GM12878 (cell line): ENCODE measurements around the gene TRIM62. TPM values are rescaled to one million over a fixed set of nuclear protein-coding genes. Genes with fewer than 3 reads are reported as not detected.

ENCODE experiments used
- CREM ChIP-seq: IDR thresholded peaks from 2 replicates; pipeline ENCODE4 v1.6.1; 2014; ENCODE audit warnings: antibody characterized with exemption, low read depth
- EGR1 ChIP-seq, 2 experiments: IDR thresholded peaks; 1 replicate in 1 of 2; 2 replicates in 1 of 2; pipeline ENCODE4 v1.6.1; 2011 to 2012; ENCODE audit warnings: low read depth in 2 of 2, low read length in 2 of 2, borderline replicate concordance in 1 of 2, mild to moderate bottlenecking in 1 of 2, moderate library complexity in 1 of 2
- HCFC1 ChIP-seq: fragments of 150-350 bp; IDR thresholded peaks from 2 replicates; pipeline ENCODE4 v1.6.1; 2014; ENCODE audit warnings: low read length
- JUNB ChIP-seq: IDR thresholded peaks from 2 replicates; pipeline ENCODE4 v1.6.1; 2016; ENCODE audit warnings: antibody characterized with exemption, mild to moderate bottlenecking
- MEF2B ChIP-seq: fragments of 450-650 bp; IDR thresholded peaks from 2 replicates; pipeline ENCODE4 v1.6.1; 2018; ENCODE audit warnings: mild to moderate bottlenecking, moderate library complexity; ENCODE audit not compliant: partially characterized antibody, poor library complexity, severe bottlenecking
- MTA3 ChIP-seq: IDR thresholded peaks from 2 replicates; pipeline ENCODE4 v1.6.1; 2012; ENCODE audit warnings: low read length, inconsistent platforms, borderline replicate concordance
- MYB ChIP-seq: fragments of 150-350 bp; IDR thresholded peaks from 2 replicates; pipeline ENCODE4 v1.6.1; 2014; ENCODE audit warnings: mild to moderate bottlenecking, low read depth, low read length, borderline replicate concordance
- NR2F1 ChIP-seq: fragments of 450-650 bp; conservative IDR thresholded peaks from 2 replicates; pipeline ENCODE4 v1.6.1; 2017; ENCODE audit warnings: mild to moderate bottlenecking
- SIX5 ChIP-seq: IDR thresholded peaks from 2 replicates; pipeline ENCODE4 v1.6.1; 2011; ENCODE audit warnings: mild to moderate bottlenecking, low read depth, low read length, moderate library complexity; ENCODE audit not compliant: severe bottlenecking
- SREBF1 ChIP-seq: IDR thresholded peaks from 2 replicates; pipeline ENCODE4 v1.6.1; 2012; ENCODE audit warnings: mild to moderate bottlenecking, low read length
- TBL1XR1 ChIP-seq: IDR thresholded peaks from 2 replicates; pipeline ENCODE4 v1.6.1; 2012; ENCODE audit warnings: low read depth, low read length, improper control_type of control experiment
- ZNF207 ChIP-seq: fragments of 450-650 bp; IDR thresholded peaks from 2 replicates; pipeline ENCODE4 v1.6.1; 2014; ENCODE audit warnings: antibody characterized with exemption, mild to moderate bottlenecking, borderline replicate concordance
- ZNF217 ChIP-seq: fragments of 450-650 bp; IDR thresholded peaks from 2 replicates; pipeline ENCODE4 v1.6.1; 2017; ENCODE audit warnings: antibody characterized with exemption, mild to moderate bottlenecking
- ZNF24 ChIP-seq: fragments of 450-650 bp; IDR thresholded peaks from 2 replicates; pipeline ENCODE4 v1.6.1; 2017; ENCODE audit warnings: antibody characterized with exemption, mild to moderate bottlenecking
- ZNF622 ChIP-seq: fragments of 450-650 bp; IDR thresholded peaks from 2 replicates; pipeline ENCODE4 v1.6.1; 2017; ENCODE audit warnings: mild to moderate bottlenecking, inconsistent platforms
- ZSCAN29 ChIP-seq: fragments of 450-650 bp; IDR thresholded peaks from 2 replicates; pipeline ENCODE4 v1.6.1; 2017; ENCODE audit warnings: mild to moderate bottlenecking, moderate library complexity
- ZZZ3 ChIP-seq: IDR thresholded peaks from 2 replicates; pipeline ENCODE4 v1.6.1; 2011; ENCODE audit warnings: low read depth; ENCODE audit not compliant: control insufficient read depth, insufficient read length
- polyA plus RNA-seq, 11 experiments: library from polyadenylated mRNA; depleted of rRNA in 4 of 11; unstranded in 6 of 11; stranded (reverse) in 5 of 11; fragments of >200 nt; fragmentation: Nextera tagmentation in 4 of 11; fragmentation: Illumina TruSeq in 1 of 11; extraction: Ambion mirVana in 4 of 11; extraction: Trizol in 1 of 11; gene quantifications; 1 replicate in 1 of 11; 2 replicates in 10 of 11; pipeline versions ENCODE4 v1.2.1 to v1.2.3, GENCODE V29; 2011 to 2016; ENCODE audit warnings: inconsistent platforms in 2 of 11, missing spikeins in 2 of 11, low read depth in 1 of 11
- total RNA-seq, 4 experiments: library from RNA; depleted of rRNA in 3 of 4; stranded (reverse); fragments of >200 nt in 3 of 4; fragmentation: Illumina TruSeq in 1 of 4; extraction: Trizol in 1 of 4; gene quantifications; 2 replicates each; pipeline versions ENCODE4 v1.2.1 to v1.2.3, GENCODE V29; 2013 to 2021
- TF ChIP-seq, protein P1 (sequence below): IDR thresholded peaks from 2 replicates; pipeline ENCODE4 v1.6.1; 2011; ENCODE audit warnings: low read depth, low read length, improper control_type of control experiment, borderline replicate concordance
- TF ChIP-seq, protein P2 (sequence below): fragments of 150-350 bp; IDR thresholded peaks from 2 replicates; pipeline ENCODE4 v1.6.1; 2014; ENCODE audit warnings: mild to moderate bottlenecking, low read depth, low read length
- TF ChIP-seq, protein P3 (sequence below): IDR thresholded peaks from 2 replicates; pipeline ENCODE4 v1.6.1; 2012; ENCODE audit warnings: mild to moderate bottlenecking, low read depth, low read length
- TF ChIP-seq, protein P4 (sequence below): fragments of 450-650 bp; IDR thresholded peaks from 2 replicates; pipeline ENCODE4 v1.6.1; 2017; ENCODE audit warnings: low read depth, mild to moderate bottlenecking, moderate library complexity

TRIM62 gene
- total and polyA plus RNA-seq, 10 of the 15 experiments (the other 5 are each of a cell fraction or from before 2014, with no cell fraction given), result 0.52 to 4.2 (median 1.9) TPM

DNA sequence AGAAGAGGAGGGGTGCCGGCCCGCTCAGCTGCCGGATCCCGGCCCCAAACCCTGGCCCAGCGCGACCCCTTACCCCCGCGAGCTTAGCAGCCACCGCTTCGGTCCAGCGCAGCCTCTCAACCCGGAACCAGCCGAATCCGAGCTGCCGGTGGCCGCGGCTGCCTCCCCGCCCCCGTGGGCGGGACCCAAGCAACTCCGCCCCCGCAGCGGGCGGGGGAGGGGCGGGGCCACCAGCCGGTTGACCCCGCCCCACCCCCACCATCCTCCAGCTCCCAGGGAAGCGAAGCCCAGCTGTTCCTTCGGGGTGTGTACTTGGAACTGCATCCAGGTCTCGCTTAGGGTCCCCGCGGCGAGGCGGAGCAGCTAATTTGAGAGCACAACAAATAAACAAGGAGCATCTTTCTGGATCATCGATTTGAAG, at the start of gene TRIM62 (continued):
- TF ChIP-seq SIX5 (no peak), ZNF207 (no peak), SREBF1 (no peak), HCFC1 (no peak), TBL1XR1 (no peak), MEF2B (no peak), EGR1 (IDR thresholded peaks at IDR 0.05; ENCODE audit: borderline replicate concordance in 1 of 2, low read depth in 2 of 2, low read length in 2 of 2) (peak in 1 of 2 experiments; percentile 99; a peak in 2 of 3 replicates), MYB (no peak), ZNF622 (no peak), ZNF217 (no peak), ZSCAN29 (no peak), ZNF24 (no peak), ZZZ3 (no peak), NR2F1 (peak; percentile 84), JUNB (no peak), CREM (no peak), MTA3 (no peak)
- TF ChIP-seq, protein P1, sequence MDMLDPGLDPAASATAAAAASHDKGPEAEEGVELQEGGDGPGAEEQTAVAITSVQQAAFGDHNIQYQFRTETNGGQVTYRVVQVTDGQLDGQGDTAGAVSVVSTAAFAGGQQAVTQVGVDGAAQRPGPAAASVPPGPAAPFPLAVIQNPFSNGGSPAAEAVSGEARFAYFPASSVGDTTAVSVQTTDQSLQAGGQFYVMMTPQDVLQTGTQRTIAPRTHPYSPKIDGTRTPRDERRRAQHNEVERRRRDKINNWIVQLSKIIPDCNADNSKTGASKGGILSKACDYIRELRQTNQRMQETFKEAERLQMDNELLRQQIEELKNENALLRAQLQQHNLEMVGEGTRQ, result no peak
- TF ChIP-seq, protein P2, sequence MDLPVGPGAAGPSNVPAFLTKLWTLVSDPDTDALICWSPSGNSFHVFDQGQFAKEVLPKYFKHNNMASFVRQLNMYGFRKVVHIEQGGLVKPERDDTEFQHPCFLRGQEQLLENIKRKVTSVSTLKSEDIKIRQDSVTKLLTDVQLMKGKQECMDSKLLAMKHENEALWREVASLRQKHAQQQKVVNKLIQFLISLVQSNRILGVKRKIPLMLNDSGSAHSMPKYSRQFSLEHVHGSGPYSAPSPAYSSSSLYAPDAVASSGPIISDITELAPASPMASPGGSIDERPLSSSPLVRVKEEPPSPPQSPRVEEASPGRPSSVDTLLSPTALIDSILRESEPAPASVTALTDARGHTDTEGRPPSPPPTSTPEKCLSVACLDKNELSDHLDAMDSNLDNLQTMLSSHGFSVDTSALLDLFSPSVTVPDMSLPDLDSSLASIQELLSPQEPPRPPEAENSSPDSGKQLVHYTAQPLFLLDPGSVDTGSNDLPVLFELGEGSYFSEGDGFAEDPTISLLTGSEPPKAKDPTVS, result no peak
- TF ChIP-seq, protein P3, sequence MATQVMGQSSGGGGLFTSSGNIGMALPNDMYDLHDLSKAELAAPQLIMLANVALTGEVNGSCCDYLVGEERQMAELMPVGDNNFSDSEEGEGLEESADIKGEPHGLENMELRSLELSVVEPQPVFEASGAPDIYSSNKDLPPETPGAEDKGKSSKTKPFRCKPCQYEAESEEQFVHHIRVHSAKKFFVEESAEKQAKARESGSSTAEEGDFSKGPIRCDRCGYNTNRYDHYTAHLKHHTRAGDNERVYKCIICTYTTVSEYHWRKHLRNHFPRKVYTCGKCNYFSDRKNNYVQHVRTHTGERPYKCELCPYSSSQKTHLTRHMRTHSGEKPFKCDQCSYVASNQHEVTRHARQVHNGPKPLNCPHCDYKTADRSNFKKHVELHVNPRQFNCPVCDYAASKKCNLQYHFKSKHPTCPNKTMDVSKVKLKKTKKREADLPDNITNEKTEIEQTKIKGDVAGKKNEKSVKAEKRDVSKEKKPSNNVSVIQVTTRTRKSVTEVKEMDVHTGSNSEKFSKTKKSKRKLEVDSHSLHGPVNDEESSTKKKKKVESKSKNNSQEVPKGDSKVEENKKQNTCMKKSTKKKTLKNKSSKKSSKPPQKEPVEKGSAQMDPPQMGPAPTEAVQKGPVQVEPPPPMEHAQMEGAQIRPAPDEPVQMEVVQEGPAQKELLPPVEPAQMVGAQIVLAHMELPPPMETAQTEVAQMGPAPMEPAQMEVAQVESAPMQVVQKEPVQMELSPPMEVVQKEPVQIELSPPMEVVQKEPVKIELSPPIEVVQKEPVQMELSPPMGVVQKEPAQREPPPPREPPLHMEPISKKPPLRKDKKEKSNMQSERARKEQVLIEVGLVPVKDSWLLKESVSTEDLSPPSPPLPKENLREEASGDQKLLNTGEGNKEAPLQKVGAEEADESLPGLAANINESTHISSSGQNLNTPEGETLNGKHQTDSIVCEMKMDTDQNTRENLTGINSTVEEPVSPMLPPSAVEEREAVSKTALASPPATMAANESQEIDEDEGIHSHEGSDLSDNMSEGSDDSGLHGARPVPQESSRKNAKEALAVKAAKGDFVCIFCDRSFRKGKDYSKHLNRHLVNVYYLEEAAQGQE, result no peak
- TF ChIP-seq, protein P4, sequence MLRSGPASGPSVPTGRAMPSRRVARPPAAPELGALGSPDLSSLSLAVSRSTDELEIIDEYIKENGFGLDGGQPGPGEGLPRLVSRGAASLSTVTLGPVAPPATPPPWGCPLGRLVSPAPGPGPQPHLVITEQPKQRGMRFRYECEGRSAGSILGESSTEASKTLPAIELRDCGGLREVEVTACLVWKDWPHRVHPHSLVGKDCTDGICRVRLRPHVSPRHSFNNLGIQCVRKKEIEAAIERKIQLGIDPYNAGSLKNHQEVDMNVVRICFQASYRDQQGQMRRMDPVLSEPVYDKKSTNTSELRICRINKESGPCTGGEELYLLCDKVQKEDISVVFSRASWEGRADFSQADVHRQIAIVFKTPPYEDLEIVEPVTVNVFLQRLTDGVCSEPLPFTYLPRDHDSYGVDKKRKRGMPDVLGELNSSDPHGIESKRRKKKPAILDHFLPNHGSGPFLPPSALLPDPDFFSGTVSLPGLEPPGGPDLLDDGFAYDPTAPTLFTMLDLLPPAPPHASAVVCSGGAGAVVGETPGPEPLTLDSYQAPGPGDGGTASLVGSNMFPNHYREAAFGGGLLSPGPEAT, result no peak
